Measurements from ENCODE around the gene CDH4. TPM values are rescaled to one million over a fixed set of nuclear protein-coding genes. Genes with fewer than 3 reads are reported as not detected.

The CDH4 gene
- polyA plus RNA-seq, 1 experiment, result 1.5 TPM

- ChIA-PET POLR2A (no interaction called here), CTCF (interaction anchor here (0.9 kb wide), 1 partner anchor 9 kb away, joined by 3 read pairs; no protein-coding TSS in a partner anchor)
- TF ChIP-seq CTCF (IDR thresholded peaks at IDR 0.05; ENCODE audit: insufficient read depth, low read depth, low read length), result no peak
- DNase-seq (ENCODE audit: low read depth), result no peak
- no peak overlapping the region for H3K4me3 ChIP-seq (ENCODE audit: low read depth, low read length)
- H3K36me3 ChIP-seq (ENCODE audit: control insufficient read depth, insufficient read depth, low read length), result no peaks in the 10 kb centered on the region
- no peaks in the 10 kb centered on the region for H3K27me3 ChIP-seq (ENCODE audit: control insufficient read depth, insufficient read depth, low read length)
Measured at GRCh38 chr20:61891916-61892649, 640.0 kb downstream of the CDH4 start.

DNA sequence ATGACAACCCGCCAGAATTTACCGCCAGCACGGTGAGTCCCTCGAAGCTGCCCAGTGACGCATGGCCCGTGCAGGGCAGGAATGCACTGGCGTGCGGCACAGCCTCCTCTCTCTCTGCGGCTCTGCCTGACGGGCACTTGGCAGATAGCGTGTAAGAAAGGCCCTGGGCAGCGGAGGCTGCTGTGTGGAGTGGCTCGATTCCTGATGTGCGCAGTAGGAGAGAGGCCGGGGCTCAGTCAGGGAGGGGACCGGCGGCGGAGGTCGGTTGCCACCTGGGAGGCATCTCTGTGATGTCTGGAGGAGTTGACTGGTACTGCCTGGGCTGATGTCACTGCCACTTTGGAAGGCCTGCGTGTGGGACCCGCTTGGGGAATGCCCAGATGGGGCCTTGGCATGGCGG, 643.0 kb downstream of the CDH4 start:
- DNase-seq (ENCODE audit: low read depth), result no peak

GRCh38 chr20:61895686-61896057, 643.6 kb downstream of the CDH4 start:
- no peak for DNase-seq (ENCODE audit: low read depth)
- ChIA-PET POLR2A (no interaction called here), CTCF (interaction anchor here (0.6 to 1.8 kb wide), 9 partner anchors 8 to 1838 kb away, joined by 3 to 24 read pairs (median 3); no protein-coding TSS in a partner anchor)
- no peaks in the 10 kb centered on the region for H3K36me3 ChIP-seq (ENCODE audit: control insufficient read depth, insufficient read depth, low read length)
- no peak for TF ChIP-seq CTCF (IDR thresholded peaks at IDR 0.05; ENCODE audit: insufficient read depth, low read depth, low read length)
- H3K27me3 ChIP-seq (ENCODE audit: control insufficient read depth, insufficient read depth, low read length), result no peaks in the 10 kb centered on the region
- no peak overlapping the region for H3K4me3 ChIP-seq (ENCODE audit: low read depth, low read length)

More for the DNA sequence above, 643.0 kb downstream of the CDH4 start:
- ChIA-PET POLR2A (no interaction called here), CTCF (no interaction called here)
- Histone ChIP-seq H3K36me3 (ENCODE audit: control insufficient read depth, insufficient read depth, low read length) (no peaks in the 10 kb centered on the region), H3K4me3 (ENCODE audit: low read depth, low read length) (no peak overlapping the region), H3K27me3 (ENCODE audit: control insufficient read depth, insufficient read depth, low read length) (no peaks in the 10 kb centered on the region)
- TF ChIP-seq CTCF (IDR thresholded peaks at IDR 0.05; ENCODE audit: insufficient read depth, low read depth, low read length), result no peak

GRCh38 chr20:61896058-61896961, 644.2 kb downstream of the CDH4 start:
- POLR2A ChIA-PET, result no interaction called here
- no peak for DNase-seq (ENCODE audit: low read depth)
- CTCF ChIA-PET, result interaction anchor here (0.6 to 1.8 kb wide), 13 partner anchors 9 to 1996 kb away, joined by 3 to 24 read pairs (median 3); no protein-coding TSS in a partner anchor
- TF ChIP-seq CTCF (IDR thresholded peaks at IDR 0.05; ENCODE audit: insufficient read depth, low read depth, low read length), result peak; percentile 86
- Histone ChIP-seq H3K4me3 (ENCODE audit: low read depth, low read length) (no peak overlapping the region), H3K27me3 (ENCODE audit: control insufficient read depth, insufficient read depth, low read length) (no peaks in the 10 kb centered on the region), H3K36me3 (ENCODE audit: control insufficient read depth, insufficient read depth, low read length) (no peaks in the 10 kb centered on the region)

Measured in BJ (cell line).